Suprapubic skin (tissue), 4 donors: ENCODE results near the gene GPX3. TPM values are rescaled to one million over a fixed set of nuclear protein-coding genes. Genes with fewer than 3 reads are reported as not detected.

Experiments used
- DNase-seq, 2 donors: peaks; one replicate each; pipeline ENCODE4 v3.0.0-alpha.2; 2019; ENCODE audit warnings: low spot score in 2 of 2
- H3K27ac ChIP-seq: fragments of 200-600 bp; sonication (generic); one replicate; pipeline ENCODE4 v1.5.1; 2019
- H3K27me3 ChIP-seq: fragments of 200-600 bp; sonication (generic); one replicate; pipeline ENCODE4 v1.5.1; 2019
- H3K36me3 ChIP-seq: fragments of 200-600 bp; sonication (generic); one replicate; pipeline ENCODE4 v1.5.1; 2019
- H3K4me1 ChIP-seq: fragments of 200-600 bp; sonication (generic); one replicate; pipeline ENCODE4 v1.5.1; 2019
- H3K4me3 ChIP-seq: fragments of 200-600 bp; sonication (generic); one replicate; pipeline ENCODE4 v1.5.1; 2019; ENCODE audit warnings: mild to moderate bottlenecking
- H3K9me3 ChIP-seq: fragments of 200-600 bp; sonication (generic); one replicate; pipeline ENCODE4 v1.5.1; 2019
- EP300 ChIP-seq: sonication (generic); formaldehyde crosslinking; IDR thresholded peaks from one replicate; pipeline ENCODE4 v1.6.1; 2017; ENCODE audit warnings: antibody characterized with exemption
- POLR2A ChIP-seq, 2 donors: fragments of 450-650 bp; IDR thresholded peaks; one replicate each; pipeline ENCODE4 v1.6.1; 2017; ENCODE audit warnings: antibody characterized with exemption in 2 of 2, mild to moderate bottlenecking in 2 of 2, moderate library complexity in 2 of 2
- POLR2AphosphoS5 ChIP-seq, 3 donors: sonication (generic); formaldehyde crosslinking; IDR thresholded peaks; one replicate each; pipeline ENCODE4 v1.6.1; 2017; ENCODE audit warnings: antibody characterized with exemption in 3 of 3
- WGBS: methylation state at CpG from one replicate; pipeline ENCODE4 v1.1.5; 2018; 5-methylcytosine and 5-hydroxymethylcytosine counted together
- total RNA-seq, 4 donors: library from RNA; depleted of rRNA; stranded (reverse); fragments of >200 nt; gene quantifications; one replicate each; pipeline ENCODE4 v1.1.0, GENCODE V29; 2016
- TF ChIP-seq, protein P1 (sequence below), 2 donors: fragments of 200-600 bp in 1 of 2; fragments of 450-650 bp in 1 of 2; sonication (generic) in 1 of 2; IDR thresholded peaks; one replicate each; pipeline ENCODE4 v1.5.1; 2016 to 2019; ENCODE audit warnings: antibody characterized with exemption in 2 of 2, mild to moderate bottlenecking in 1 of 2, moderate library complexity in 1 of 2

Gene GPX3, protein sequence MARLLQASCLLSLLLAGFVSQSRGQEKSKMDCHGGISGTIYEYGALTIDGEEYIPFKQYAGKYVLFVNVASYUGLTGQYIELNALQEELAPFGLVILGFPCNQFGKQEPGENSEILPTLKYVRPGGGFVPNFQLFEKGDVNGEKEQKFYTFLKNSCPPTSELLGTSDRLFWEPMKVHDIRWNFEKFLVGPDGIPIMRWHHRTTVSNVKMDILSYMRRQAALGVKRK
- total RNA-seq, result 100 to 1,000 TPM; 242 to 601 (median 378) TPM

DNA sequence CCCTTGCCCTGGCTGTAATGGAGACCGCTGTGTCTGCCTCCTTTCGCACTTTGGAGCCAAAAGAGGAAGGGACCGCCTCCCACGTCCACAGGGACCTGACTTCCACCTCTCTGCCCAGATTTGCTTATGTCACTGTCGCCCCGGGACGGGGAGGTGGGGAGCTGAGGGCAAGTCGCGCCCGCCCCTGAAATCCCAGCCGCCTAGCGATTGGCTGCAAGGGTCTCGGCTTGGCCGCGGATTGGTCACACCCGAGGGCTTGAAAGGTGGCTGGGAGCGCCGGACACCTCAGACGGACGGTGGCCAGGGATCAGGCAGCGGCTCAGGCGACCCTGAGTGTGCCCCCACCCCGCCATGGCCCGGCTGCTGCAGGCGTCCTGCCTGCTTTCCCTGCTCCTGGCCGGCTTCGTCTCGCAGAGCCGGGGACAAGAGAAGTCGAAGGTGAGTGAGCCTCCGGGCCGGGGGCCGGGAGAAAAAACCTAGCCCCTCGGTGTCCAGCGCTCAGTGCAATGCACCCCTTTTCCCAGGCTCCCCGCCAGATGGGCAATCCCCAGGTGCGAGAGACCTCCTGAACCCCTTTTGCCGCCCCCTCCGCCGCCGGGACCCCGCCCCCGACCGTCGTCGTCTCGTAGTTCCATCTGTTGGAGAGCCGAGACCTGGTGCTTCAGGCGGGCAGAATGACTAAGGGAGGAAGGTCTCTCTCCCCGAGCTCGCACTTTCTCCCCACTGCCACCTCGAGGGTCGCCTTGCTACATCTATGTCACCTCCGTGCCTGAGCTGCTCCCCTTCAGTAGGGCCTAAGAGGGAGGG is at the start of gene GPX3:
Gene GPX3, plus strand, starts transcription at position 288 of the 807 bp plus-strand sequence. Its CDS starts 64 bp downstream, at position 352.
- Histone ChIP-seq H3K36me3 (peaks cover 4% of the 10 kb centered on the region), H3K27ac (peak within 1 kb of the TSS; percentile 77), H3K27me3 (no peaks in the 10 kb centered on the region), H3K4me3 (peak within 1 kb of the TSS; percentile 67), H3K4me1 (peaks cover 83% of the 10 kb centered on the region), H3K9me3 (no peaks in the 10 kb centered on the region)
- peak; percentile 96 to 97 for DNase-seq
- 11% methylated on average over 23 of the region's 54 CpGs for WGBS
- TF ChIP-seq POLR2A (IDR thresholded peaks at IDR 0.05) (peak in 1 of 2 donors; percentile 96), POLR2AphosphoS5 (IDR thresholded peaks at IDR 0.05) (peak in 2 of 3 donors; percentile 29 to 64), EP300 (no peak)

DNA sequence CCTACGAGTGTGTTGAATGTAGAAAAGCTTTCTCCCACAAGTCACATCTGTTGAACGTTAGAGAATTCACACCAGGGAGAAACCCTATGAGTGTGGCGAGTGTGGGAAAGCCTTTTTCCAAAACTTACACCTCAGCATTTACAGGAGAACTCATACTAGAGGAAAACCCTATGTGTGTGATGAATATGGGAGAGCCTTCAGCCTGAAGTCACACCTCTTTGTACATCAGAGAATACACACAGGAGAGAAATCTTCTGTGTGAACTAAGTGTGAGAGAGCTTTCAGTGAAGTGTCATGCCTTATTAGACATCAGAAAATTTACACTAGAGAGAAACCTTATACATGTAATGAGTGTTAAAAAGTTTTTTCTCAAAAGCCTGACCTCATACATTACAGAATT is 41.8 kb upstream of the GPX3 start:
- no peaks in the 10 kb centered on the region for H3K27me3 ChIP-seq
- no peak for TF ChIP-seq EP300
- no peak for TF ChIP-seq POLR2A (IDR thresholded peaks at IDR 0.05)
- TF ChIP-seq, protein P1, sequence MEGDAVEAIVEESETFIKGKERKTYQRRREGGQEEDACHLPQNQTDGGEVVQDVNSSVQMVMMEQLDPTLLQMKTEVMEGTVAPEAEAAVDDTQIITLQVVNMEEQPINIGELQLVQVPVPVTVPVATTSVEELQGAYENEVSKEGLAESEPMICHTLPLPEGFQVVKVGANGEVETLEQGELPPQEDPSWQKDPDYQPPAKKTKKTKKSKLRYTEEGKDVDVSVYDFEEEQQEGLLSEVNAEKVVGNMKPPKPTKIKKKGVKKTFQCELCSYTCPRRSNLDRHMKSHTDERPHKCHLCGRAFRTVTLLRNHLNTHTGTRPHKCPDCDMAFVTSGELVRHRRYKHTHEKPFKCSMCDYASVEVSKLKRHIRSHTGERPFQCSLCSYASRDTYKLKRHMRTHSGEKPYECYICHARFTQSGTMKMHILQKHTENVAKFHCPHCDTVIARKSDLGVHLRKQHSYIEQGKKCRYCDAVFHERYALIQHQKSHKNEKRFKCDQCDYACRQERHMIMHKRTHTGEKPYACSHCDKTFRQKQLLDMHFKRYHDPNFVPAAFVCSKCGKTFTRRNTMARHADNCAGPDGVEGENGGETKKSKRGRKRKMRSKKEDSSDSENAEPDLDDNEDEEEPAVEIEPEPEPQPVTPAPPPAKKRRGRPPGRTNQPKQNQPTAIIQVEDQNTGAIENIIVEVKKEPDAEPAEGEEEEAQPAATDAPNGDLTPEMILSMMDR (IDR thresholded peaks at IDR 0.05), result no peak
- TF ChIP-seq POLR2AphosphoS5 (IDR thresholded peaks at IDR 0.05), result no peak
- no peaks in the 10 kb centered on the region for H3K36me3 ChIP-seq
- WGBS, result 72% methylated on average over 3 of the region's 3 CpGs
- H3K9me3 ChIP-seq, result peaks cover 3% of the 10 kb centered on the region
- no peak for DNase-seq
- no peaks in the 10 kb centered on the region for H3K4me1 ChIP-seq
- no peak overlapping the region for H3K27ac ChIP-seq
- no peak overlapping the region for H3K4me3 ChIP-seq

DNA sequence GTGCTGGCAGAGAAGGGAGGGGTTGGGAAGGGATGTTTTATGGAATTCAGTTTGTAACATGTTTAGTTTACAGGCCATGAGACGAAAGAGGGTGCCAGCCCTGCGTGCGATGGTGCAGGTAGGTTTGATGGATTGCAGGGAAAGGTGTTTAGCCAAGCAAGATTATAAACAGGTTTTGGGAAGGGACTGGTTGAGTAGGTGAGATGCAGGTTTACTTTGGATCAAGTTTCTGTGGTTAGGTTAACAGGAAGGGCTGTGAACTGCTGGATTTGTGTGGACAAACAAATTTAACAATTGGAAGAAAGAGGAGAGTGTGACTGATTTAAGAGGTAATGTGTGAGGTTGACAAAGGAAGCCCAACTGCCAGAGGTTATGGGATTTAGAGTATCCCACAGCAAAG is 32.6 kb upstream of the GPX3 start:
- TF ChIP-seq POLR2AphosphoS5 (IDR thresholded peaks at IDR 0.05), result no peak
- no peaks in the 10 kb centered on the region for H3K9me3 ChIP-seq
- H3K4me3 ChIP-seq, result no peak overlapping the region
- WGBS, result 56% methylated on average over 3 of the region's 3 CpGs
- H3K4me1 ChIP-seq, result no peaks in the 10 kb centered on the region
- H3K27ac ChIP-seq, result no peak overlapping the region
- no peaks in the 10 kb centered on the region for H3K36me3 ChIP-seq
- DNase-seq, result no peak
- no peaks in the 10 kb centered on the region for H3K27me3 ChIP-seq

DNA sequence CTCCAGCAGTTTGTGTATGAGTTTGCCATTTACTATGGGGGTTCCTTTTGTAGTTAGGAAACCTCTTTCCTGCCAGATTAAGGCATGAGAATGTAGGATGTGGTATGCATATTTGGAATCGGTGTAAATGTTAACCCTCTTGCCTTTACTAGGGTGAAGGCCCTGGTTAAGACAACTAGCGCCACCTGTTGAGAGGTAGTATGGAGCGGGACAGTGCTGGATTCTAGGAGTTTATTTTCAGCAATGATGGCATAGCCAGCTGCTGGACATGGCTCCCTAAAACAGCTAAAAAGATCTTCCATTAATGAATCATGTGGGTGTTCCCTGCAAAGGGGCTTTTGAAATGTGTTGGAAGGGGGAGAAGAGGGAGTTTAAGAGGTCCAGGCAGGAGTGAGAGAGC is 30.7 kb upstream of the GPX3 start:
- TF ChIP-seq, protein P1 (IDR thresholded peaks at IDR 0.05), result no peak
- TF ChIP-seq POLR2AphosphoS5 (IDR thresholded peaks at IDR 0.05) (no peak), POLR2A (IDR thresholded peaks at IDR 0.05) (no peak), EP300 (no peak)
- Histone ChIP-seq H3K27ac (no peak overlapping the region), H3K4me1 (no peaks in the 10 kb centered on the region), H3K27me3 (no peaks in the 10 kb centered on the region), H3K4me3 (no peak overlapping the region), H3K9me3 (no peaks in the 10 kb centered on the region), H3K36me3 (no peaks in the 10 kb centered on the region)
- 58% methylated on average over 3 of the region's 3 CpGs for WGBS
- no peak for DNase-seq

DNA sequence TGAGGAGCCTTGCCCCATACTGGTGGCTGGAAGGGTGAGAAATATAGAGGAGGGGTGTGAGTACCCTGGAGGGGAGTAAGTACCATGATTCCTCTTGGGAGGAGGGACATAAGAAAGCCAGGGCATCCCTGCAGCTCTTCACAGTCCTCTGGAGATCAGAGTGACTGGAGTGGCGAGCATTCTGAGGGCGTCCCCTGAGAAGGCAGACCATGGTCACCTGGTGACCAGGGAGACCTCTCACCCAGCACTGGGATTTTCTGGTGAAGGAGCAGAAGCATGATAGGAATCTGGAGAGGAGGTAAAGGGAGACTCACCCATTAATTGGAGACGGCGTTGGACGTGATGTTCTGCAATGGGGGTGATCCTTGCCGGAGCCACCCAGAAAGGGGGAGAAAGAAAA is 27.7 kb upstream of the GPX3 start:
- TF ChIP-seq POLR2AphosphoS5 (IDR thresholded peaks at IDR 0.05) (no peak), EP300 (no peak), POLR2A (IDR thresholded peaks at IDR 0.05) (no peak)
- TF ChIP-seq, protein P1 (IDR thresholded peaks at IDR 0.05), result no peak
- no peak overlapping the region for H3K4me3 ChIP-seq
- H3K9me3 ChIP-seq, result no peaks in the 10 kb centered on the region
- H3K4me1 ChIP-seq, result no peaks in the 10 kb centered on the region
- H3K27ac ChIP-seq, result no peak overlapping the region
- no peaks in the 10 kb centered on the region for H3K36me3 ChIP-seq
- H3K27me3 ChIP-seq, result no peaks in the 10 kb centered on the region
- WGBS, result 96% methylated on average over 6 of the region's 6 CpGs
- DNase-seq, result no peak

DNA sequence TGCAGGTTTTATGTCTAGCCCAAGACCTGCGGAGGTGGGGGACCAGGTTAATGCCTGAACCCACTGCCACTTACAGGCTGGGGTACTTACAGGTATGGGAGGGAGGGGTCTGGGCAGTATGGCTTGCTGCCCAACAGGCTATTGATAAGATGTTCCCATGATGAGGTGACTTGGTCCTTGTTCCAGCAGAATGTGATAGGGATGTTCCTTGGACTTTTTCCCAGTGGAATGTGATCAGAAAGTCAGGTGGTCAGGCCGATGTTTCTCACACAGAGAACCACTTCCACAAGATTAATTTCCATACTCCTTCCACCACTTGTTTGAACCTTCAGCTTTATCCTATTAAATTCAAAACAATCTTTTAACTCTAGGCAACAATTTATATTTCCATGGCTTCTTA is 27.0 kb upstream of the GPX3 start:
- WGBS, result 73% methylated on average over 2 of the region's 2 CpGs
- DNase-seq, result no peak
- no peaks in the 10 kb centered on the region for H3K36me3 ChIP-seq
- no peaks in the 10 kb centered on the region for H3K27me3 ChIP-seq
- TF ChIP-seq, protein P1 (IDR thresholded peaks at IDR 0.05), result no peak
- TF ChIP-seq POLR2AphosphoS5 (IDR thresholded peaks at IDR 0.05) (no peak), POLR2A (IDR thresholded peaks at IDR 0.05) (no peak), EP300 (no peak)
- no peaks in the 10 kb centered on the region for H3K4me1 ChIP-seq
- no peak overlapping the region for H3K4me3 ChIP-seq
- no peaks in the 10 kb centered on the region for H3K9me3 ChIP-seq
- no peak overlapping the region for H3K27ac ChIP-seq
